ENCODE data around the gene PDGFD. TPM values are rescaled to one million over a fixed set of nuclear protein-coding genes. Genes with fewer than 3 reads are reported as not detected.

The PDGFD gene
- total and polyA plus RNA-seq, 8 donors, result 9.9 to 52.1 (median 20.2) TPM

DNA sequence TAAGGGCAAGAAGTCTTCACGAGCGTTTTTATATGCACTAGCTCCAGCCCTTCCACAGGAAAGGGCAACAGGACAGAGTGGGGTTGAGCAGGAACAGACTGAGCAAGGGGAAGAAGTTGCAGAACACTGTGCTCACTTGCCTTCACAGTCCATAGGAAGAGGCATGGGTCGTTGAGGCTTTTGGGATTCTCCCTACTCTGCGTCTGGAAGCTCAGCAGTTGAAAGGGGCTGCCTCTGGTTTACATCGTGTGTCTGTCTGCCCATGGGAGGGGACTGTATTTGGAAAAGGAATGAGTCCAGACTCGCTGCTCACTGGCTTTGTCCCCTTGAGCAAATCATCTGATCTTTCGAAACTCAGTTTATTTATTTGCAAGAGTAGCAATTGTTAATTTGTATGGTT, 1.1 kb upstream of the PDGFD start:
- 83 to 88% methylated on average over 7 of the region's 7 CpGs for WGBS, 2 donors
- Histone ChIP-seq H3K9me3 (no peaks in the 10 kb centered on the region), H3K4me3 (no peak overlapping the region), H3K4me1 (peaks cover 0 to 5% (median 0%) of the 10 kb centered on the region in 3 donors), H3K36me3 (no peaks in the 10 kb centered on the region), H3K27ac (no peak overlapping the region), H3K27me3 (no peaks in the 10 kb centered on the region)
- intact Hi-C loops (cut with DNase I), result no loop called here
- TF ChIP-seq CTCF (IDR thresholded peaks at IDR 0.05), result no peak
- no peak for FAIRE-seq
- DNase-seq, result no peak
- ATAC-seq, result no peak

DNA sequence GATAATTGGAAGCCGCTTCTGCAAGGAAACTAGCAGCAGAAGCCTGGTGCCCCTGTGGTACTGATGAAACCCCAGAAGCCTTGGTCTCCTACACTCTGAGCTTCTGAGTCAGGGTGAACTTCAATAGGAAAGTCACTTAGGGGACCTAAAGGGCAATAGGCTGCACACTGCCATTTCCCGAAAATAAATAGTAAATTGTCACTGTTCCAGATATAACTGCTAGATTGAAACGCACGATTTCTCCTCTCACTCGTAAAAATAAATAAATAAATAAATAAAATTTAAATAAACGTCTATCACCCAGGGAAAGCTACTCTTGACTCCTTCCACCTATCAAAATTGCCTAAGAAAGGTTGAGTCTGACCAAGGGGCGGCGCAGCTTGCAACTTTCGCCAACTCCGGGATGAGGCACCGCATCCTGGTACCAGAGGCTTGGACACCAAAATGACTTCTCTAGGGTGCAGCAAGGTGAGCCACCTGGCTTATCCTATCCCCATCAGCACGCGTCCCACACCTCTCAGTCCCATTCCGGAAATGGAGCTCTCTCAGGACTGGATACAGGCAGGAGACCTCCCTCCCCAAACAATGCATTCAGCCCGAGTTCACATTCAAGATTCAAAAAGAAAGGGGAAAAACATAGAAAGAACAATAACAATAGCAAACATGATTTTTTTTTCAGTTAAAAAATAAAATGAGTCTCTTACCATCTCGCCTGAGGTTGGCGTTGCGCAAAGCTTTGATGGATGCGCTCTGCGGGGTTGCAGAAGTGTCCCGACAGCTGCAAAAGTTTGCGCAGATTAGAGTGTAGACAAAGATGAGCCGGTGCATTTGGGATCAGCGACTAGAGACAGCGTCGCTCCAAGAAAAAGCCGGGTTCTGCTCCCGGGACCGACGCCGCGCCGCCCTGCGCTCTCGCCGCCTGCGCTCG, 583 bp downstream of the PDGFD start:
- peaks cover 0 to 5% (median 0%) of the 10 kb centered on the region in 3 donors for H3K4me1 ChIP-seq
- FAIRE-seq (no peak), DNase-seq (peak in 5 of 6 donors; percentile 9 to 66 (median 55)), ATAC-seq (peak; percentile 49 to 74 (median 66))
- peak overlapping the region; percentile 27 to 78 (median 70) for H3K27ac ChIP-seq
- peak overlapping the region; percentile 47 to 66 (median 54) for H3K4me3 ChIP-seq
- no peaks in the 10 kb centered on the region for H3K36me3 ChIP-seq
- TF ChIP-seq CTCF (IDR thresholded peaks at IDR 0.05), result no peak
- H3K27me3 ChIP-seq, result no peaks in the 10 kb centered on the region
- WGBS, 2 donors, result 1 to 2% methylated on average over 38 of the region's 38 CpGs
- H3K9me3 ChIP-seq, result no peaks in the 10 kb centered on the region
- intact Hi-C loops (cut with DNase I), result no loop called here

- Histone ChIP-seq H3K9me3 (no peaks in the 10 kb centered on the region), H3K36me3 (no peaks in the 10 kb centered on the region), H3K4me3 (peak overlapping the region in 2 of 4 donors; percentile 53 to 66), H3K4me1 (peaks cover 0 to 5% (median 0%) of the 10 kb centered on the region in 3 donors), H3K27ac (no peak overlapping the region), H3K27me3 (no peaks in the 10 kb centered on the region)
- DNase-seq (no peak), FAIRE-seq (no peak), ATAC-seq (no peak)
- intact Hi-C loops (cut with DNase I), result no loop called here
- WGBS, 2 donors, result 11 to 19% methylated on average over 1 of the region's 1 CpG
- no peak for TF ChIP-seq CTCF (IDR thresholded peaks at IDR 0.05)
Measured at GRCh38 chr11:104161751-104162450, 2.0 kb downstream of the PDGFD start.

DNA sequence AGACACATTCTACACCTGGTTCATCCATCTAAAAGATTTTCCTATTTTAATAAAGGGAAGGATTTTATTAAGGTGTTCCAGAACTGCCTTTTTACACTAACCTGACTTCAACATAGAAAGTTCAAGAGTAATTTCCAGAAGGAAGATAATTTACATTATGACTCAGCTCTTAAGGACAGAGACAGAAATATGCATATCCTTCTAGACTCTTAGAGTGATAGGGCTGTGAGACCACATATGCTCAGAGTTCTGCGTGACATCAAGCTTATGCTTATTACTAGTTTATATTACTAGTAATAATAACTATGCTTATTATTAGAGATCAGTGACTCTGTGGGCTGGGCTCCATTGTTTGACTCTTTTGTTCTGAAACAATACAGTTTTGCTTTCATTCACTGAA, 4.6 kb downstream of the PDGFD start:
- intact Hi-C loops (cut with DNase I), result no loop called here
- Histone ChIP-seq H3K4me3 (no peak overlapping the region), H3K4me1 (peaks cover 0 to 5% (median 0%) of the 10 kb centered on the region in 3 donors), H3K27me3 (no peaks in the 10 kb centered on the region), H3K27ac (no peak overlapping the region), H3K36me3 (no peaks in the 10 kb centered on the region), H3K9me3 (no peaks in the 10 kb centered on the region)
- TF ChIP-seq CTCF (IDR thresholded peaks at IDR 0.05), result no peak
- FAIRE-seq, result no peak
- no peak for ATAC-seq
- WGBS, 2 donors, result 95 to 96% methylated on average over 1 of the region's 1 CpG
- DNase-seq, result no peak
